GM21576 (cell line): ENCODE data around the gene ELK3.

Experiments used
- ATAC-seq: cut with Tn5 transposase; IDR thresholded peaks from one replicate; pipeline ENCODE4 v1.9.1; 2021; ENCODE audit warnings: mild to moderate bottlenecking, moderate library complexity; ENCODE audit not compliant: unreplicated experiment

The ELK3 gene

GRCh38 chr12:96193725-96194575, at the start of gene ELK3:
TSS of gene ELK3 (plus strand) at chr12:96194375.
- peak; percentile 46 for ATAC-seq

GRCh38 chr12:96146747-96147146, 47.4 kb upstream of the ELK3 start:
- ATAC-seq: no peak

GRCh38 chr12:96150442-96150841, 43.7 kb upstream of the ELK3 start:
- ATAC-seq: no peak

DNA sequence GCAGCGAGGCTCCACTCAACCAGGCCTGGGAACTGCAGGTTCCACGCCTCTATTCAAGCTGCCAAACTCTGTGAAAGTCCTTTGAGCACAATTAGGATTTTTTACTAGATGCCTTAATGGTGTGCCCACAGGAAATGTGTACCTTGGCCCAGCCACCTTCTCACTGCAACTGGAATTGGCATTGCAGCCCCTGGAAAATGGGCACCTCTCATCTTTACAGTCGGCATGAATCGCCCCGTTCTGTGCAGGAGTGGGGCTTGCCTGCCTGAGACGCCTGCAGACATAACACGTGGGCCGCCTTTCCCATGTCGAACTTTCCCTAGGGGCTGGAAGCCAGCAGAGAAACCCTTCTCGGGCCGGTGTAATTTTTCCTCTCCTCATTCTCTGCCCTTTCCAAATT, 42.0 kb upstream of the ELK3 start:
- ATAC-seq: no peak

DNA sequence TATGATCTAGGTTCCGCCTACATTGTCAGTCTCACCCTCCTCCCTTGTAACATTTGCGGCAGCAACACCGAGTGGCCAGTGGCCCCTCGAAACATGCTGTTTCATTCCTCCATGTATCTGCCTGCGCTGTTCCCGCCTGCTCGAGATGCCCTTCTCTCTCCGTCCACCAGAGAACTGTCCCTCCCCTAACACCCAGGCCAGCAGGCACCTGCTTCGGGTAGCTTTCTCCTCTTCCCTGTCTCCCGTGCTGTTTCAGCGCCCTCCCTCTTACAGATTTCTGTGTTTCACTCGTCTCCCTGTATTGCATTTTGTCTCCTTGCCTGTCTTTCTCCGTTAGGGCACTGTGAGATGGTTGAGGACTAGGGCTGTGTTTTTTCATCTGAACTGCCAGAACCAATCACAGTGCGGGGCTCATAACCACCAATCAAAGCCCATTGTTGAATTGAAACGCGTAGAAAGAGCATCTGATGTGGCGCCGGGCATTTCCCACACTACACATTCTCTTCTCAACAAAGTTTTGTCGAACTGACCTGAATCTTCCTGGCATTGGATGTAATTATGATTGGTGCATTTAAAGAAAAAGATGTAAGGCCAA, 40.9 kb upstream of the ELK3 start:
- no peak for ATAC-seq

GRCh38 chr12:96155181-96155580, 39.0 kb upstream of the ELK3 start:
- no peak for ATAC-seq

DNA sequence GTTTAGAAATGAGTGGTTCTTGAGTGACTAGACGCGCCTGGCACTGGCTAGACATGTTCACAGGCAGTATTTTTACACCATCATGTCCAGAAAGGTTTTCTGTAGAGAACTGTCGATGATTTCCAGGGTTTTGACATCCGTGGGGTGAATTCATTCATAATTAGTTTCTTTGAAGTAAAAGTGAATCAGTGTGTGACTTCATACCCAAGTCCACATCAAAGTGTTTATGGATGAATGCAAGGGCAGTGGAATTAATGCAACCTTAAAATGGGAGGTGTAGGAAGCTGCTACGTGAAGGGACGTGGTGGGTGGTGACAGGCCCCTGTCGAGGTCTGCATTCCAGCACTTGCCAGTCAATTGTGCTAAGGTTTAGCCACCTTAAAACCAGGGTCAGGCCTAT, 38.4 kb upstream of the ELK3 start:
- no peak for ATAC-seq

DNA sequence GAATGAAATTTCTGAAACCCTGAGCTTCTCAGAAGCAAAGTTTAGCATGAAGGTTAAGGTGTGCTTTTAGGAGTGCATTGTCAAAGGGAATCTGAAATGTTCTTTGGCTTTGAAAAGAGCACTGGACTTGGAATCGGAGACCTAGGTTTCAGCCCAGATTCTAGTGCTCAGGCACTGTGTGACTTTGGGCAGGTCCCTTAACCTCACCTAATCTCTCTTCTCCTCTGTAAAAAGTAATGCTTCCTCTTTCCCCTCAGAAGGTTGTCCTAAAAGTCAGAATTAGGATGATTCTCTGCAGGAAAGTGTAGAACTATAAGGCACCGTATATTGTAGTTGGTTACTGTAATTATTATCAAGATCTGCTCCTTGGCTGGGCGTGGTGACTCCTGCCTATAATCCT, 38.0 kb upstream of the ELK3 start:
- ATAC-seq: no peak

- ATAC-seq: no peak
These were observed 36.7 kb upstream of the ELK3 start for GRCh38 chr12:96157427-96157826.

DNA sequence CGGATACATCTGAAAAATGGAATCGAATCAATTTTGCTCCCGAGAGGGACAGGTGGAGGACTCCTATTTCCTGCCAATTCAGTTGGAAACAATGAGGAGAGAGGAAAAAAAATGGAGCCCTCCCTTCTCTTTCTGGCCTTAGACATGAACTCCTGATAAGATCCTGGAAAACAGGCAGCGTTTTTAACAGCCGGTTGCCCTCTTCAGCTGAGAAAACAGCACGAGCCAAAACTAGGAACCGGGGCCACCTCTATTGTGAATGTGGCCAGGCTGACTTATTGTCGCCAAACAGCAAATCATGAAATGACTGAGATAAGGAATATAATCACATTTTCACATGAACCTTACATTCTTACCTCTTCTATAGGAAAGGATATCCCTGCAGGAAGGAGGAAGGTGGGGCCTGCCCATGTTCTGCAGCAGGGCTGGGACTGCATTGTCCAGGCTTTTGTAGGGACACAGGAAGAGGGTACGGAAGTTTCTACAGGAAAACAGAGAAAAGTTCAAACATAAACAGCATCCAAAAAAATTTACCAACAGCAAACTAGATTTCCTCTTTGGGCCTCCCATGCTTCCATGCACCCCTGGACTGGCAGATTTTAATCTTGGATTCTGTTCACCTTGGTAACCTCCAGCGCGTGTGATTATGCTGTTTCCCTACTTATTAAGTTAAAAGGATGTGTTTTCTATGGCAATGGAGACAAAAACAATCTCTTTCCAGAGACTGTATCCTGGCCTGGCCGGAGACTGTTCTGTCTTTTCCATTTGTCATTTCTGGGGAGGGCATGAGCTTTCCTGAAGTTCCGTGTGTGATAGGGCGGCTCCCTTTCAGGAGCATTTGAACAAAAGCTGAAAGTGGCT, 29.0 kb upstream of the ELK3 start:
- no peak for ATAC-seq

DNA sequence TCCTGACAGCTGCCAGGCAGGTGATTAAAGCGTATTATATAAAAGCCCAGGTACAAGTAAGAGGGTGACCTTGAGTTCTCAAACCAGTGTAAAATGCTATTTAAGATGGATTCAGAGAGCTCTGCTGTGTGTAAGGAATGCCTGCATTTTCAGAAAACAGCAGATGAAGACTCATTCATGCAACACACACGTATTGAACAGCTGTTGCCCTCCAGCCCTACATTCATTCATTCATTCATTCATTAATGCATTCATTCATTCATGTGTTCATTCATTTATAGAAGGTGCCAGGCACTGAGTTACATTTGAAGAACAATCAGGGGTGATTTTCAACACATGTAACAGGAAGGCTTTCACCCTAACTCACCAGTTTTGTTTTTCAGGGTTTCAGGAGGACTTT, 27.4 kb upstream of the ELK3 start:
- ATAC-seq: no peak

GRCh38 chr12:96167492-96167891, 26.7 kb upstream of the ELK3 start:
- no peak for ATAC-seq

DNA sequence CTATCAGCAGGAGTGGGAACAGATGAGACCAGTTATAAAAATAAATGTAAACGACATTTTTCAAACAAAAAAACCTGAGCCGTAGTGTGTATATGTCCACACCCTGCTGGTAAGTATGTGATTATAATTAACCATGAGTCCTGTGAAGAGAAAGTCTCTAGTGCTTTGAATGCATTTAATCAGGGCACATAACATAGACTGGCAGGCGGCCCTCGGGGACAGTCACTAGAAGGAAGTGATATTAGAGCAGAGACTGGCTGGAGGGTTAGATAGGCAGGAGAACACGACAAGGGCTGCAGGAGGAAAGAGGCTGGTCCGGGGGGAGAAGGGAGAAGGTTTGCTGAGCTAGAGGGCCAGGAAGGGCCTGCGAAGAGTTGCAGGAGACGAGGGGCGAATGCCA, 23.8 kb upstream of the ELK3 start:
- no peak for ATAC-seq

GRCh38 chr12:96170762-96171161, 23.4 kb upstream of the ELK3 start:
- no peak for ATAC-seq

DNA sequence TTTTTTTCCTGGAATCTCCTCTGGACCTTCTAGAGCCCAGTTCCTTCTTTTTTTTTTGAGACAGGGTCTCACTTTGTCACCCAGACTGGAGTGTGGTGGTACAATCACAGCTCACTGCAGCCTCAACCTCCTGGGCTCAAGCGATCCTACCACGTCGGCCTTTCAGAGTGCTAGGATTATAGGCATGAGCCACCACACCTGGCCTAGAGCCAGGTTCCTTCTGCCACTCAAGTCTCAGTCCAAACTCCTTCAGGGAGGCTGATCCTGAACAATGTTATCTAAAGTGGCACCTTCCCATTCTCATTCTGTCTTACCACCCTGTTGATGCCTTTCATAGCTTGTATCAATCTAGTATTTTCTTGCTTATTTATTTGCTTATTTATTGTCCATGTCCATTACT, 22.3 kb upstream of the ELK3 start:
- ATAC-seq: no peak

DNA sequence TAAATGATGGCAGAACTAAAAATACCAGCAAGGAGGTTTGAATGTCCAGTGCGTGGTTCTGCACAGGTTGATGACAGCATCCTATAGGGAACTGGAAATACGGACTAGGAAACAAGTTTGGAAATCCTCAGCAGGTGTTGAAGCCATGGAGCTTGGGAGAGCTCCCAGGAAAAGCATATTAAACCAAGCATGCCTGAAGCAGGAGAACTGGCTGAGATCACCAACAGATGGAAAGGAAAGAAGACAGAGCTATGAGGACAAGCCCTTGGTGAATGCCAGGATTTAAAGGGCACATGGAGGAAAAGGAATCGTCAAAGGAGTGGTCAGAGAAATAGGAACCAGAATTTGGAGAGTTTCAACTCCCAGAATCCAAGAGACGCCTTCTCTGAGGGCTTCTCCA, 21.2 kb upstream of the ELK3 start:
- ATAC-seq: no peak

- no peak for ATAC-seq
These were observed 17.6 kb upstream of the ELK3 start for GRCh38 chr12:96176575-96176974.

GRCh38 chr12:96177013-96177412, 17.2 kb upstream of the ELK3 start:
- no peak for ATAC-seq

DNA sequence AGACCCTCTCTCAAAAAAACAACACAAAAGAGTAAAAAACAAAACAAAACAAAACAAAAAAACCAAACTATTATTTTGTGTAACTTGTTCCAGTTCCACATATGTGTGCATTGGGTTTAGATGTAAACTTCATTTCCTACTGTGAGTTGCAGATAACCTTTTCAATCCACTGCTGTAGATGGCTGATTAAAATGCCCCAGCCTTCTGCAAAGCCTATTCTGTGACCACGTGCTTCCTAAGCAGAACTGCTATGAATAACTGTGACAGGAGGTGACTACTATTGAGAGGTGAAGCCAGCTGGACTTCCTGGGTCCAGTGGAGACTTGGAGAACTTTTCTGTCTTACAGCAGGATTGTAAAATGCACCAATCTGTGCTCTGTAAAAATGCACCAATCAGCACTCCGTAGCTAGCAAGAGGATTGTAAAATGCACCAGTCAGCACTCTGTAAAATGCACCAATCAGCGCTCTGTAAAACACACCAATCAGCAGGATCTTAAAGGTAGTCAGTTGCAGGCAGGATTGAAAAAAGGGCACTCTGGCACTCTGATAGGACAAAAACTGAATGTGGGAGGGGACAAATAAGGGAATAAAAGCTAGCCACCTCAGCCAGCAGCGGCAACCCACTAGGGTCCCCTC, 10.3 kb upstream of the ELK3 start:
- no peak for ATAC-seq

DNA sequence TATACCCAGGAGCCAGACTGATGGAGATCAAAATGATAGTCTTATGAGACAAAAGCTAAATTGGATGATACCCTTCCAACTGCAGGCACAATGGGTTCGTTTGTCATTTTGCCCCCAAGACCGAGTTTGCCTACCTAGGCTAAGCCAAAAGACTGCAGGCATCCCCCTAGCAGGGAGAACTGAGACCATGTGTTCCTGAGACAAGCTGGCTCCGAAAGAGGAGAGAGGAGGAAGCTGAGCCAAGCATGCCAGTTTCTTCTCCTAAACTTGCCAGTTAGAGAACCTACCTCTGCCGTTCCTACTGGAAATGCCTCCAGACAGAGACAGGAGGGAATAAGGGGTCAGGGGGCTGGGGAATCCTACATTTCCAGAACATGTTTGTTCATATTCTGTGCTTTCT, 8.3 kb upstream of the ELK3 start:
- no peak for ATAC-seq

DNA sequence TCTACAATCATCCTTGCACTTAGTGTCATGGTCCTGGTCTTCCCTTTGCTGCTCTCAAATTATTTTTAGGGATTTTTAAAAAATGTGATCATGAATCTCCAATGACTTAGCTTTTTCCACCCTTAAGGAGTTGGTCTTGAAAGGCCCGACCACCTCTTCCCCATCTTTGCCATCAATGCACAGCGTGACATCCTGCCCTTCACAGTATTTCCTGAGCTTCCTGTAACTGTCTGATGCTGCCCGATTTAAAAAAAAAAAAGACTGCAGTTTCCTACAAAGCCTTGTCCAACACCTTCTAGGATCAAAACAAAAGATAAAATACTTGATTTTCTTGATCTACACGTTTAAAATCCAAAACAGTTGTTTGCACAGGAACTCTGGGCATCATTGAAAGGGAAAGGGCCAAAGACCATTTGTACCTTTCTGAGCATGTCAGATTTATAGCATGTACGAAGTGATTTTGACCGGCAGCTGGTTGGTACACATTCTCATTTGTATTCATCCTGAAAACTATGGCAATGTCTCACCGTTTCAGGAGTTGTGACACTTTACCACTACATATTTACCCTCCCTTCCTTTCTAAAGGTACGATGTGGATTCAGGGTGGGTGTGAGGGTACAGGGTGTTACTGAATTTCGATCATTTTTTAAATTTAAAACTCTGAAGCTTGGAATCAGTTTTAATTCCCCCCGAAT, 7.4 kb upstream of the ELK3 start:
- no peak for ATAC-seq
